Neutrophil (primary cell): ENCODE measurements around the gene NEDD4L.

Source experiments
- H3K27ac ChIP-seq: fragments of 200-600 bp; sonication (generic); 2 replicates; pipeline ENCODE4 v1.5.1; 2016; ENCODE audit warnings: mild to moderate bottlenecking, moderate library complexity
- H3K27me3 ChIP-seq: fragments of 200-600 bp; sonication (generic); 2 replicates; pipeline ENCODE4 v1.6.0; 2016; ENCODE audit warnings: mild to moderate bottlenecking
- H3K36me3 ChIP-seq: fragments of 200-600 bp; sonication (generic); 2 replicates; pipeline ENCODE4 v1.5.1; 2017
- H3K4me1 ChIP-seq, 2 experiments: fragments of 200-600 bp in 1 of 2; sonication (generic) in 1 of 2; 1 replicate in 1 of 2; 2 replicates in 1 of 2; pipeline versions ENCODE4 v1.5.1 to v1.6.1; 2013 to 2016; ENCODE audit warnings: low read depth in 1 of 2, low read length in 1 of 2, mild to moderate bottlenecking in 1 of 2, moderate library complexity in 1 of 2; ENCODE audit not compliant: control insufficient read depth in 1 of 2, insufficient read depth in 1 of 2
- H3K4me3 ChIP-seq, 2 experiments: fragments of 200-600 bp in 1 of 2; sonication (generic) in 1 of 2; 1 replicate in 1 of 2; 2 replicates in 1 of 2; pipeline ENCODE4 v1.5.1; 2013 to 2016; ENCODE audit warnings: low read depth in 1 of 2, low read length in 1 of 2, mild to moderate bottlenecking in 1 of 2, moderate library complexity in 1 of 2
- H3K9me3 ChIP-seq: fragments of 200-600 bp; sonication (generic); 2 replicates; pipeline ENCODE4 v1.5.1; 2016
- CTCF ChIP-seq: fragments of 200-600 bp; sonication (generic); IDR thresholded peaks from 2 replicates; pipeline ENCODE4 v1.5.1; 2016; ENCODE audit warnings: antibody characterized with exemption

NEDD4L gene

GRCh38 chr18:58135701-58136331 lies 91.8 kb downstream of the NEDD4L start:
- TF ChIP-seq CTCF: peak; percentile 54
- H3K36me3 ChIP-seq: no peaks in the 10 kb centered on the region

GRCh38 chr18:58136879-58137278 lies 92.9 kb downstream of the NEDD4L start:
- no peaks in the 10 kb centered on the region for H3K36me3 ChIP-seq
- no peaks in the 10 kb centered on the region for H3K9me3 ChIP-seq
- no peaks in the 10 kb centered on the region for H3K4me1 ChIP-seq
- no peak overlapping the region for H3K4me3 ChIP-seq
- H3K27ac ChIP-seq: no peak overlapping the region
- TF ChIP-seq CTCF: no peak
- peaks cover 7% of the 10 kb centered on the region for H3K27me3 ChIP-seq

More at GRCh38 chr18:58135701-58136331, 91.8 kb downstream of the NEDD4L start:
- peaks cover 7% of the 10 kb centered on the region for H3K27me3 ChIP-seq
- no peak overlapping the region for H3K27ac ChIP-seq
- H3K4me1 ChIP-seq: no peaks in the 10 kb centered on the region
- no peak overlapping the region for H3K4me3 ChIP-seq
- H3K9me3 ChIP-seq: no peaks in the 10 kb centered on the region

DNA sequence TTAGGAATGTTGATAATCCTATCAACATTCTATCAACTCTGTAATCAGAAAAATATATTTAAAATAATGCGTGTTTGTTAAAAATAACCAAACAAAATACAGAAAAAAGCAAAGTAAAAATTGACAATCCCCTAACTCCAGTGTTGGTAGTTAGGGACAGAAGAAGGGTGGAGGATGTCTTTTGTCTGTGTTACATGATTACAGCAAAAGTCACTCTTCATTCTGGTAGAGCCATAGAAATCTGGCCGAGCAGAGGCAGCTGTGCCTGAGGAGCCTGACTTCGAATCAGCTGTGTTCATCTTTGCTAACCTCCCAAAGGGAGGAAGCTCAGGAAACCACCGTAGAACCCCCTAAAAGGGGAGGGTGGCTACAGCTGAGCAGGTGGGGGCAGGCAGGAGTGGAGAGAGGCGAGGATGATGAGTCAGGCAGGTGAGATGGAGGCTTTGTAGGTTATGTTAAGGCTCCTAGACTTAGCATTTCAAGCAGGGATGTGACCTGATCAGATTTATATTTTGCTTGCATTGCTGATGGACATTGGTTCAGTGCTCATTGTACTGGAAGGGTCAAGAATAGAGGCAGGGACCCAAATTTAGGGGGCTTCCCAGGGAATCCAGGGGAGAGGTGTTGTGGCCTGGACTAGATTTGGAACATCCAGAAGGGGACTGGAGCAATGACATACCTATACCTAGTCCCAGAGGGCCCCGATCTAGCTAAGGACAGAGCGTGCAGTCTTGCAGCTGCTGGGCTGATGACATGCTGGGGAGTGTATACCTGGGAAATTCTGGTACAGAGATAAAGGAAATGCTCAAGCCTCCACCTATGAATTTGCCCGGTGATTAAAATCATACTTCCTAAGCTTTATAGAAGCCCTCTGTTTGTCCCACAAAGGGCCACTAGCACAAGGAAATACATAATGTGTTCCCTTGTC lies 95.7 kb downstream of the NEDD4L start:
- Histone ChIP-seq H3K9me3 (no peaks in the 10 kb centered on the region), H3K4me1 (no peaks in the 10 kb centered on the region), H3K4me3 (no peak overlapping the region), H3K36me3 (no peaks in the 10 kb centered on the region), H3K27me3 (peaks cover 7% of the 10 kb centered on the region), H3K27ac (no peak overlapping the region)
- no peak for TF ChIP-seq CTCF

DNA sequence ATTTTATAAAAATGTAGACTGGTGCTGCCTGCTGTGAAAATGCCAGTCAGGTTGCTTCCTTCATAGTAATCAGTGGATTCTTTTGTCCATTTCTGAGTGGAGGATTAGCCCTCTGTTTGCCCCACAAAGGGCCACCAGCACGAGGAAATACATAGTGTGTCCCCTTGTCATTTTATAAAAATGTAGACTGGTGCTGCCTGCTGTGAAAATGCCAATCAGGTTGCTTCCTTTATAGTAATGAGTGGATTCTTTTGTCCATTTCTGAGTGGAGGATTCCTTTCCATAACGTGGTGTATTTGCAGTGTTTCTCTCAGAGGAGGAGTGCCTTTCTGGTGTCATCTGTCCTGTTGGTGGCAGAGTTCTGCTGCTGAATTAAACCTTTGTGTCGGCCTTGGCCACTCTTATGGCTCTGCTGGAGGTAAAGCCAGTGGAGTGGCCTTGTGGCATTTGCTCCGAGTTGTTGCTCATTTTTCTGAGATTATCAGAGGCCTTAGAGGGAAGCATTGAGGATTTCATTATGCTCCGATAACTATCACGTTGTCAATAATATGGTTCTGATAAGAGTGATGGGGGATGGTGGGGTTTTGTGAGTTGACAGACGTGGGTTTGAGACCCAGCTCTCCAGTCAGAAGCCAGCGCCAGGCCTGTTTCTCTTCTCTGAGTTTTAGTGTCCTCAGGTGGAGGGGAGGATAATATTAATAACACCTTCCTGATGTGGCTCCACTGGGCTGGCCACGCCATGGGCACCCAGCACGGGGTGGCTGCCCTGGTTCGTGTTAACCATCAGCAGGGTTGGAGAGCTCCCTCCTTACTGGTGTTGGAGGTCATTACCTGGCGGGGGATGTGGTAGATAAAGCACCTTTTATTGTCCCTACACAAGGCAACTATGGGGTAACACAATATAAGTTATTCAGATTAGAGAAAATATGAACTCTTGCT lies 96.6 kb downstream of the NEDD4L start:
- H3K4me1 ChIP-seq: no peaks in the 10 kb centered on the region
- H3K36me3 ChIP-seq: no peaks in the 10 kb centered on the region
- TF ChIP-seq CTCF: no peak
- no peaks in the 10 kb centered on the region for H3K9me3 ChIP-seq
- H3K27me3 ChIP-seq: peaks cover 7% of the 10 kb centered on the region
- H3K27ac ChIP-seq: no peak overlapping the region
- H3K4me3 ChIP-seq: no peak overlapping the region

DNA sequence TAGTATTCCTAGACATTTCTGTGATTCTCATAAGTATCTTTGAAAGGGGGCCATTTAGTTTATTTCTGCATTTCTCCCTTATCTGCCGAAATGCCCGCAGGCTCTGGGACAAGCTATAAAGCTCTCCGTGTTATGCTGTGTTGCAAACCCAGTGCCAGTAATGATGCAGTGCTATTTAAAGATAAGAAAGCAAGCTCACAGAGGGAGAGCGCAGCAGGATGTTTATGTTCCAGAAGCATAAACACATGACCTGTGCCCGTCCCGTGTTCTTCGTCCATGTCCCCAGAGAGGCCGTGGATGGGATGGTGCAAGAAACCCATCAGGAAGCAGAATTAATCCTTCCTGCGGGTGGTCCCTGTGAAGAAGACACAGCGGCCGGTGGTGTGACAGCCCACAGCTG lies 99.4 kb downstream of the NEDD4L start:
- Histone ChIP-seq H3K27ac (no peak overlapping the region), H3K4me3 (no peak overlapping the region), H3K9me3 (no peaks in the 10 kb centered on the region), H3K27me3 (peaks cover 7% of the 10 kb centered on the region), H3K36me3 (no peaks in the 10 kb centered on the region), H3K4me1 (no peaks in the 10 kb centered on the region)
- no peak for TF ChIP-seq CTCF
